ENCODE data around the gene LIMK2.
"Not testable (repeated sequence)": the region's sequence is repeated elsewhere in the genome, so short reads cannot be mapped to it uniquely, and the experiment has no call there.

Gene LIMK2

DNA sequence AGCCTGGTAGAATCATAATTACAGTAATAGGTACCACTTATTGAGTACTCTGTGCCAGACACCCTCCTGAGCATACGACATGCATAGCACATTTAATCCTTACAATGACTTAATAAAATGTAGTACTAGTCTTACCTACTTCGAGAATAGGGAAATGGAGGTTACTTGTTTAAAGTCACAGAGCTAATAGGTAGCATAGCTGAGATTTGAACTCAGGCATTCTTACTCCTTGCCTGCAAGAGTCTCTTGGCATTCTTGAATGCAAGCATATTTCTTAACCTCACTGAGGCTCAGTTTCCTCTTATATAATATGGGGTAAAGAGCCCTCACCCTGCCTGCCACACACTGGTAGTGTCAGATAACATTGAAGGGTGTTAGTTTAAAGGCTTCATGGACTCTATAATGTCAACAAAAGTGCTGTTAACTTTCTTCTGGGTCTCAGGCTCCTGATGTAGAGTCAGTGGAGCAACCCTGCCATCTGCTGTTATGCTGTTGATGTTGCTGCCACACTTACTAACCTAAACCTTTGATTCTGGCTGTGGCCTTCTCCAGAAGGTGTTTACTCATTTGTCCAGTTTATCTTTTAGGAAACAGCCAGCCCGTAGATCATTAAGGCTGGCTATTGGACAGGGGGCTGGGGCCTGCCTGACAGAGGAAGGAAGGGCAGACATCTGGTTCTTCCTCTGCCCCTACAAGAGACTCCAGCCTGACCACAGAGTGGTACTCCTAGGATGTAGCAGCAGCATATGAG lies 18.9 kb downstream of the LIMK2 start:
- H3K4me3 ChIP-seq (ENCODE audit: low read length) = no peak overlapping the region
- peak; percentile 66 for DNase-seq (ENCODE audit: low read depth)
- TF ChIP-seq, protein P1, sequence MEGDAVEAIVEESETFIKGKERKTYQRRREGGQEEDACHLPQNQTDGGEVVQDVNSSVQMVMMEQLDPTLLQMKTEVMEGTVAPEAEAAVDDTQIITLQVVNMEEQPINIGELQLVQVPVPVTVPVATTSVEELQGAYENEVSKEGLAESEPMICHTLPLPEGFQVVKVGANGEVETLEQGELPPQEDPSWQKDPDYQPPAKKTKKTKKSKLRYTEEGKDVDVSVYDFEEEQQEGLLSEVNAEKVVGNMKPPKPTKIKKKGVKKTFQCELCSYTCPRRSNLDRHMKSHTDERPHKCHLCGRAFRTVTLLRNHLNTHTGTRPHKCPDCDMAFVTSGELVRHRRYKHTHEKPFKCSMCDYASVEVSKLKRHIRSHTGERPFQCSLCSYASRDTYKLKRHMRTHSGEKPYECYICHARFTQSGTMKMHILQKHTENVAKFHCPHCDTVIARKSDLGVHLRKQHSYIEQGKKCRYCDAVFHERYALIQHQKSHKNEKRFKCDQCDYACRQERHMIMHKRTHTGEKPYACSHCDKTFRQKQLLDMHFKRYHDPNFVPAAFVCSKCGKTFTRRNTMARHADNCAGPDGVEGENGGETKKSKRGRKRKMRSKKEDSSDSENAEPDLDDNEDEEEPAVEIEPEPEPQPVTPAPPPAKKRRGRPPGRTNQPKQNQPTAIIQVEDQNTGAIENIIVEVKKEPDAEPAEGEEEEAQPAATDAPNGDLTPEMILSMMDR (IDR thresholded peaks at IDR 0.05; ENCODE audit: insufficient read depth, low read depth, low read length, missing control alignments) = peak; percentile 74

DNA sequence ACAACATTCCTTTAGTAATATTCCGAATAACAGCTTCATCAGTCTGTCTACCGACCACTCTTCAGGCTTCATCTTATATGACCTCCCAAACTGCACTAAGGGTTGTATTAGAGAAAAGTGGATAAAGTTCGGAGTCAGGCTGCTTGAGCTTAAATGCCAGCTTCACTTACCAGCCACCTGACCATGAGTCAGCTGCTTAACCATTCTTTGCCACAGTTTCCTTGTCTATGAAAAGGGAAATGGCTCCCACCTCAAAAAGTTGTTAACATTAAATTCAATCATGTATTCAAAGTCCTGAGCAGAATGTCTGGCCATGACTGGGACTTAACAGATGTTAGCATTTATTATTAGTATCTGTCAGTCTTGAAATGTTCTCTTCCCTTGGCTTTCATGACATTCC lies 20.9 kb downstream of the LIMK2 start:
- DNase-seq (ENCODE audit: low read depth) = no peak
- TF ChIP-seq, protein P1 (IDR thresholded peaks at IDR 0.05; ENCODE audit: insufficient read depth, low read depth, low read length, missing control alignments) = no peak
- no peak overlapping the region for H3K4me3 ChIP-seq (ENCODE audit: low read length)

DNA sequence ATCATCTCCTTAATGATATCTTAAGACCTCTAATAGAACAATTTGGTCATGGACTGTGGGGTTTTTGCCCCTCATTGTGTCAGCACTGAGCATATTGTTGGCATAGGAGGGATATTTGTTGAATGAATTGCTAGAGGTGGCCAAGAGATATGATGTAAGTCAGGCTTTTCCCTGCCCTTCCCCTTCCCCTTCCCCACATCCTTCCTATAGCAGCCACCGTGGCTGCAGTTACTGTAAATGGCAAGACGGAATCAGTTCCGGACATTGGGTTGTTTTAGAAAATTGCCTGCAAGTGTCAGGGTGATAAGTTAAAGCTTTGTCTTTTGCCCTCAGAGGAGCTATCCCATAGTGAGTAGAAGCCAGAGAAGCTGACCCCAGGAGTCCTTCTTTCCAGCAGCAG lies 23.0 kb downstream of the LIMK2 start:
- TF ChIP-seq, protein P1 (IDR thresholded peaks at IDR 0.05; ENCODE audit: insufficient read depth, low read depth, low read length, missing control alignments) = no peak

DNA sequence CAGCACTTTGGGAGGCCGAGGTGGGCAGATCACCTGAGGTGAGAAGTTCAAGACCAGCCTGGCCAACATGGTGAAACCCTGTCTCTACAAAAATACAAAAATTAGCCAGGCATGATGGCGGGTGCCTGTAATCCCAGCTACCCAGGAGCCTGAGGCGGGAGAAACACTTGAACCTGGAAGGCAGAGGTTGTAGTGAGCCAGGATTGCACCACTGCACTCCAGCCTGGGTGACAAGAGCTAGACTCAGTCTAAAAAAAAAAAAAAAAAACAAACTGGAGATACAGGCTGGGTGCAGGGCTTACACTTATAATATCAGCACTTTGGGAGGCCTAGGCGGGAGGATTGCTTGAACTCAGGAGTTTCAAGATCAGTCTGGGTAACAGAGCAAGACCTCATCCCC lies 23.9 kb downstream of the LIMK2 start:
- not testable (repeated sequence) for DNase-seq (ENCODE audit: low read depth); H3K4me3 ChIP-seq (ENCODE audit: low read length)

More for the DNA sequence above, 23.0 kb downstream of the LIMK2 start:
- no peak for DNase-seq (ENCODE audit: low read depth)
- H3K4me3 ChIP-seq (ENCODE audit: low read length) = no peak overlapping the region

DNA sequence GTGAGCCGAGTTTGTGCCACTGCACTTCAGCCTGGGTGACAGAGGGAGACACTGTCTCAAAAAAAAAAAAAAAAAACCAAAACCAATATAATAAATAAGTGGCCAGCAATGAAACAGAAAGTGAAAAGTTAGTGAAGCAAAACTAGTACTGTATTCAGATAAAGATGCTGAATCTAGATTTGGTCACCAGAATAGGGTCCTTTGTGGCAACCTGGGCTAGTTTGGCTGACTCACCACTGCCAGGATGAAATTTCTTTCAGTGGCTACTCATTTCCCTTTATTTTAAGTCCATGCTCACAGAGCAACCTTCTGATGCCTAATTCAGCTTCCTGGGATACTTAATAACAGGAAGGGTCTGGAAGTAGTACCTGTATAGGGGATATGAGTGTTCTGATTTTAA lies 26.0 kb downstream of the LIMK2 start:
- no peak overlapping the region for H3K4me3 ChIP-seq (ENCODE audit: low read length)
- DNase-seq (ENCODE audit: low read depth) = no peak
- TF ChIP-seq, protein P1 (IDR thresholded peaks at IDR 0.05; ENCODE audit: insufficient read depth, low read depth, low read length, missing control alignments) = no peak

DNA sequence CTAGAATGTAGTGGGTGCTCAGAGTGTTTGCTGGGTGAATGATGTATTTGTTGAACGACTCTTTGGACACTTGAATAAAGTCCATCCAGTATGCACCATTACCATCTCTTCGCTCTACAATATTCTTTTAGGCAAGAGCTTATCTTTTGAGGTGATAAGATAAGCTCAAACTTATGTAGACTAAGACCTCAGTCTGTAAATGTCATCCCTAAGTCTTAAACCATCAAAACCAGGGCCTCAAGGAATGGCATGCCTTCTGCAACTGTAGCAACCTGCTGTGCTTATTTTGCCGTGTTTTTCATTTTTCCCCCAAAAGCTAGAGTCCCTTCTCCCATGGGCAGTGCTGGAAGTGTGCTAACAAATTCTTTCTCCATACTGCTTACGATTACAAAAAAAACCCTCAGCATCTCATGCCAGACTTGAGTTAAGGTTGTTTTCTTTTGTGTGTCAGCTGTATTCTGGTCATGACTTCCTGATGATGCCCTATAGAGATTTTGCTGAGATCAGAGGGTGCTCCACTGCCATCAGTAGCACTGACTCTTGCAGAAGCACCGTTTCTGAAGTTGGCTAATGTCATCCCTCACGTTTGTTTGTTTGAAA lies 27.8 kb downstream of the LIMK2 start:
- H3K4me3 ChIP-seq (ENCODE audit: low read length) = no peak overlapping the region
- TF ChIP-seq, protein P1 (IDR thresholded peaks at IDR 0.05; ENCODE audit: insufficient read depth, low read depth, low read length, missing control alignments) = no peak
- DNase-seq (ENCODE audit: low read depth) = no peak

DNA sequence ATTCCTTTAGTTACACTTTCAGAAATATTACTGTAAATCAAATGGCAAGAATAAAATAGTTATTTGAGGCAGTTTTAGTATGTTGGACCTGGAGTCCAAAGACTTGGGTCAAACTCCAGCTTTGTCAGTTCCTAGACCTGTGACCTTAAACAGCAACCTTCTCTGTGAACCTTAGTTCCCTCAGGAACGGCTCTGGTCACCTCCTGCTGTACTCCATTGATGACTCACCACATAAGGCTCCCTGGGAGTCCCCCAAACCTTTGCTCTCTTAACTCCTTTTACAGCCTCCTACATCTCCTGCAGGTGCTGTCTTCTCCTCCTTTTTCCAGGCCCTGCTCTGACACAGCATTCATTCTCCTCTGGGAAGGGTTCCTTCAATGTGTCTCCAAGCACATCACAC lies 29.1 kb downstream of the LIMK2 start:
- H3K4me3 ChIP-seq (ENCODE audit: low read length) = no peak overlapping the region
- no peak for DNase-seq (ENCODE audit: low read depth)
- TF ChIP-seq, protein P1 (IDR thresholded peaks at IDR 0.05; ENCODE audit: insufficient read depth, low read depth, low read length, missing control alignments) = no peak
